ENCODE measurements around the gene PLEKHA6. TPM values are rescaled to one million over a fixed set of nuclear protein-coding genes. Genes with fewer than 3 reads are reported as not detected.
A peak's percentile ranks its signal among the peaks of the same experiment; 100 is the strongest.

Gene PLEKHA6
- total RNA-seq, 2 donors from 2014 or later, result 18.1 to 25.7 TPM

- DNase-seq (ENCODE audit: low spot score), result no peak
- H3K36me3 ChIP-seq, result no peaks in the 10 kb centered on the region
- H3K27me3 ChIP-seq, result no peaks in the 10 kb centered on the region
- H3K4me3 ChIP-seq, result peak overlapping the region in 1 of 2 donors; percentile 41
- H3K9me3 ChIP-seq, result no peaks in the 10 kb centered on the region
- H3K27ac ChIP-seq, result peak overlapping the region; percentile 41 to 92
- TF ChIP-seq, protein P1, sequence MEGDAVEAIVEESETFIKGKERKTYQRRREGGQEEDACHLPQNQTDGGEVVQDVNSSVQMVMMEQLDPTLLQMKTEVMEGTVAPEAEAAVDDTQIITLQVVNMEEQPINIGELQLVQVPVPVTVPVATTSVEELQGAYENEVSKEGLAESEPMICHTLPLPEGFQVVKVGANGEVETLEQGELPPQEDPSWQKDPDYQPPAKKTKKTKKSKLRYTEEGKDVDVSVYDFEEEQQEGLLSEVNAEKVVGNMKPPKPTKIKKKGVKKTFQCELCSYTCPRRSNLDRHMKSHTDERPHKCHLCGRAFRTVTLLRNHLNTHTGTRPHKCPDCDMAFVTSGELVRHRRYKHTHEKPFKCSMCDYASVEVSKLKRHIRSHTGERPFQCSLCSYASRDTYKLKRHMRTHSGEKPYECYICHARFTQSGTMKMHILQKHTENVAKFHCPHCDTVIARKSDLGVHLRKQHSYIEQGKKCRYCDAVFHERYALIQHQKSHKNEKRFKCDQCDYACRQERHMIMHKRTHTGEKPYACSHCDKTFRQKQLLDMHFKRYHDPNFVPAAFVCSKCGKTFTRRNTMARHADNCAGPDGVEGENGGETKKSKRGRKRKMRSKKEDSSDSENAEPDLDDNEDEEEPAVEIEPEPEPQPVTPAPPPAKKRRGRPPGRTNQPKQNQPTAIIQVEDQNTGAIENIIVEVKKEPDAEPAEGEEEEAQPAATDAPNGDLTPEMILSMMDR (IDR thresholded peaks at IDR 0.05), result no peak
- peaks cover 0 to 71% of the 10 kb centered on the region in 2 donors for H3K4me1 ChIP-seq
Observed at GRCh38 chr1:204289280-204289679, 70.4 kb downstream of the PLEKHA6 start.

- no peaks in the 10 kb centered on the region for H3K27me3 ChIP-seq
- H3K9me3 ChIP-seq, result no peaks in the 10 kb centered on the region
- H3K36me3 ChIP-seq, result no peaks in the 10 kb centered on the region
- peak; percentile 92 for DNase-seq (ENCODE audit: low spot score)
- H3K27ac ChIP-seq, result peak overlapping the region; percentile 76 to 92
- H3K4me3 ChIP-seq, result peak overlapping the region; percentile 13 to 41
- TF ChIP-seq, protein P1 (IDR thresholded peaks at IDR 0.05), result no peak
- peaks cover 0 to 71% of the 10 kb centered on the region in 2 donors for H3K4me1 ChIP-seq
Observed at GRCh38 chr1:204288021-204288588, 71.6 kb downstream of the PLEKHA6 start.

DNA sequence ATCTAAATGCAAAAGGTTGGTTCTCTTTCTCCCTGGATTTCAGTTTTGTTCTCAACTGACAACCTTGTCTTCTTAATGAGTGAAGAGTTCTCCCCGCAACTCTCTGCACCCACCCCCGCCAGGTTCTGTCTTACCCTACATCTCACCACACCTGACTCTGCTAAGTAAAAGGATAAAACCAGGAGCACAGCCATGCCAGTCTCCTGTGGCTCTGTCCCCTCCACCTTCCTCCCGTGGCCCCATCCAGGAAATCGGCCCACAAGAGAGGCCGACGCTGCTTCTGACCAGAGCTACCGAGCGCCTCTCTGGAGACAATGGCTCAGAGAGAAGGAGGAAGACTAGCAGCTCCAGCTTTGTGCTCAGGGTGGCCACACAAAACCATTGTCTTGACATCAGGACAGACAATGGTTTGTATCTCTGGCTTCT lies 72.2 kb downstream of the PLEKHA6 start:
- no peaks in the 10 kb centered on the region for H3K9me3 ChIP-seq
- no peaks in the 10 kb centered on the region for H3K36me3 ChIP-seq
- H3K4me1 ChIP-seq, result peaks cover 0 to 71% of the 10 kb centered on the region in 2 donors
- no peak for DNase-seq (ENCODE audit: low spot score)
- TF ChIP-seq, protein P1 (IDR thresholded peaks at IDR 0.05), result no peak
- H3K4me3 ChIP-seq, result peak overlapping the region; percentile 13 to 41
- H3K27ac ChIP-seq, result peak overlapping the region; percentile 76 to 92
- no peaks in the 10 kb centered on the region for H3K27me3 ChIP-seq

GRCh38 chr1:204286831-204287421 lies 72.8 kb downstream of the PLEKHA6 start:
- DNase-seq (ENCODE audit: low spot score), result no peak
- TF ChIP-seq, protein P1 (IDR thresholded peaks at IDR 0.05), result no peak
- H3K9me3 ChIP-seq, result no peaks in the 10 kb centered on the region
- peak overlapping the region; percentile 76 to 92 for H3K27ac ChIP-seq
- H3K4me1 ChIP-seq, result peaks cover 0 to 74% of the 10 kb centered on the region in 2 donors
- H3K36me3 ChIP-seq, result no peaks in the 10 kb centered on the region
- peak overlapping the region; percentile 13 to 41 for H3K4me3 ChIP-seq
- no peaks in the 10 kb centered on the region for H3K27me3 ChIP-seq

- TF ChIP-seq, protein P1 (IDR thresholded peaks at IDR 0.05), result no peak
- no peaks in the 10 kb centered on the region for H3K9me3 ChIP-seq
- no peaks in the 10 kb centered on the region for H3K27me3 ChIP-seq
- DNase-seq (ENCODE audit: low spot score), result no peak
- peaks cover 0 to 76% of the 10 kb centered on the region in 2 donors for H3K4me1 ChIP-seq
- peak overlapping the region; percentile 11 to 41 for H3K4me3 ChIP-seq
- peak overlapping the region; percentile 76 to 92 for H3K27ac ChIP-seq
- no peaks in the 10 kb centered on the region for H3K36me3 ChIP-seq
Observed at GRCh38 chr1:204286315-204286714, 73.4 kb downstream of the PLEKHA6 start.
